IMR-90 (cell line): Measurements from ENCODE around the gene TMEM95. TPM values are rescaled to one million over a fixed set of nuclear protein-coding genes. Genes with fewer than 3 reads are reported as not detected.

Experiments
- ATAC-seq: fragments of 200-7000 bp; cut with Tn5 transposase; 2 replicates; pipeline ENCODE4 v1.9.1; 2020; ENCODE audit warnings: low read depth, mild to moderate bottlenecking, moderate library complexity
- BruUV-seq: library from RNA; stranded (reverse); fragments of 400-500 nt; replicated peaks from 2 replicates; lab custom pipeline; 2021; lab: Mats Ljungman, UMichigan
- CTCF ChIA-PET: fragments of 300-600 bp; formaldehyde crosslinking; extraction: SDS; loops from one replicate; lab custom pipeline; 2021; ENCODE audit warnings: antibody characterized with exemption; lab: Yijun Ruan, JAX
- POLR2A ChIA-PET: fragments of 300-600 bp; sonication (Branson Sonifier 250); formaldehyde crosslinking; loops from one replicate; lab custom pipeline; 2022; ENCODE audit warnings: antibody characterized with exemption; ENCODE audit not compliant: unreplicated experiment; lab: Charles Lee
- DNase-seq: peaks from one replicate; pipeline ENCODE4 v3.0.0; 2013
- H2AFZ ChIP-seq: replicated peaks from 2 replicates; pipeline ENCODE3; 2013; ENCODE audit warnings: low read length, mild to moderate bottlenecking; ENCODE audit not compliant: poor library complexity
- H2AK5ac ChIP-seq: 2 replicates; pipeline ENCODE4 v1.6.1; 2013; ENCODE audit warnings: low read depth, low read length, inconsistent platforms
- H2AK9ac ChIP-seq: replicated peaks from 2 replicates; pipeline ENCODE3; 2013; ENCODE audit warnings: mild to moderate bottlenecking, low read depth, low read length, moderate library complexity; ENCODE audit not compliant: poor library complexity
- H2BK120ac ChIP-seq: 2 replicates; pipeline ENCODE4 v1.6.1; 2013; ENCODE audit warnings: low read depth, low read length, inconsistent platforms
- H2BK15ac ChIP-seq: 3 replicates; pipeline ENCODE4 v1.6.1; 2013; ENCODE audit warnings: low read depth, low read length, inconsistent platforms
- H2BK20ac ChIP-seq: 2 replicates; pipeline ENCODE4 v1.6.1; 2013; ENCODE audit warnings: low read depth, mild to moderate bottlenecking, inconsistent platforms, low read length, moderate library complexity
- H2BK5ac ChIP-seq: 2 replicates; pipeline ENCODE4 v1.6.1; 2013; ENCODE audit warnings: mild to moderate bottlenecking, low read depth, low read length, inconsistent platforms; ENCODE audit not compliant: poor library complexity, severe bottlenecking
- H3K14ac ChIP-seq: replicated peaks from 2 replicates; pipeline ENCODE4 v1.6.1; 2013; ENCODE audit warnings: low read depth, low read length, inconsistent platforms
- H3K18ac ChIP-seq: 2 replicates; pipeline ENCODE4 v1.6.1; 2013; ENCODE audit warnings: low read depth, low read length, control low read depth
- H3K23ac ChIP-seq: 2 replicates; pipeline ENCODE4 v1.6.1; 2013; ENCODE audit warnings: low read depth, low read length, inconsistent platforms
- H3K27ac ChIP-seq: 2 replicates; pipeline ENCODE4 v1.5.1; 2013; ENCODE audit warnings: mild to moderate bottlenecking, control low read depth, low read length; ENCODE audit not compliant: insufficient read depth
- H3K27me3 ChIP-seq: 2 replicates; pipeline ENCODE4 v1.6.1; 2013; ENCODE audit warnings: low read length; ENCODE audit not compliant: control insufficient read depth, insufficient read depth
- H3K36me3 ChIP-seq: 2 replicates; pipeline ENCODE4 v1.6.1; 2013; ENCODE audit warnings: low read length, mixed read lengths; ENCODE audit not compliant: control insufficient read depth, insufficient read depth
- H3K4ac ChIP-seq: 2 replicates; pipeline ENCODE4 v1.6.1; 2013; ENCODE audit warnings: low read depth, low read length, inconsistent platforms
- H3K4me1 ChIP-seq: 2 replicates; pipeline ENCODE4 v1.6.1; 2013; ENCODE audit warnings: low read length, mixed read lengths; ENCODE audit not compliant: control insufficient read depth, insufficient read depth
- H3K4me2 ChIP-seq: 2 replicates; pipeline ENCODE4 v1.6.1; 2013; ENCODE audit warnings: low read depth, mild to moderate bottlenecking, control low read depth, low read length, moderate library complexity
- H3K4me3 ChIP-seq: 2 replicates; pipeline ENCODE4 v1.5.1; 2013; ENCODE audit warnings: low read depth, mild to moderate bottlenecking, control low read depth, low read length, moderate library complexity; ENCODE audit not compliant: insufficient read depth
- H3K56ac ChIP-seq: 2 replicates; pipeline ENCODE4 v1.6.1; 2013; ENCODE audit warnings: low read length, inconsistent platforms; ENCODE audit not compliant: insufficient read depth; ENCODE audit errors: extremely low read depth
- H3K79me1 ChIP-seq, 2 experiments: 2 replicates each; pipeline ENCODE4 v1.6.1; 2013; ENCODE audit warnings: low read length in 2 of 2, inconsistent platforms in 1 of 2, low read depth in 1 of 2
- H3K9ac ChIP-seq: 2 replicates; pipeline ENCODE4 v1.6.1; 2013; ENCODE audit warnings: low read depth, low read length, control low read depth
- H3K9me1 ChIP-seq: 2 replicates; pipeline ENCODE4 v1.6.1; 2013; ENCODE audit warnings: low read length, inconsistent platforms; ENCODE audit not compliant: insufficient read depth
- H3K9me3 ChIP-seq: 2 replicates; pipeline ENCODE4 v1.6.1; 2013; ENCODE audit warnings: low read length; ENCODE audit not compliant: control insufficient read depth, insufficient read depth
- H4K20me1 ChIP-seq: 2 replicates; pipeline ENCODE4 v1.6.1; 2013; ENCODE audit warnings: low read length, inconsistent platforms; ENCODE audit not compliant: insufficient read depth
- H4K5ac ChIP-seq: 2 replicates; pipeline ENCODE4 v1.6.1; 2013; ENCODE audit warnings: mild to moderate bottlenecking, low read depth, low read length, control low read depth
- H4K8ac ChIP-seq, 2 experiments: 2 replicates each; pipeline ENCODE4 v1.6.1; 2013; ENCODE audit warnings: low read depth in 2 of 2, low read length in 2 of 2, control low read depth in 1 of 2, inconsistent platforms in 1 of 2
- H4K91ac ChIP-seq: 2 replicates; pipeline ENCODE4 v1.6.1; 2013; ENCODE audit warnings: low read depth, low read length, inconsistent platforms; ENCODE audit not compliant: insufficient read depth
- CTCF ChIP-seq: conservative IDR thresholded peaks from 2 replicates; pipeline ENCODE4 v1.5.1; 2012; ENCODE audit warnings: mild to moderate bottlenecking, low read depth, low read length, improper control_type of control experiment
- MAZ ChIP-seq: IDR thresholded peaks from 2 replicates; pipeline ENCODE4 v1.6.1; 2012; ENCODE audit warnings: low read depth, mild to moderate bottlenecking, low read length, improper control_type of control experiment, moderate library complexity, borderline replicate concordance
- MXI1 ChIP-seq: IDR thresholded peaks from 2 replicates; pipeline ENCODE4 v1.6.1; 2012; ENCODE audit warnings: low read depth, mild to moderate bottlenecking, low read length, moderate library complexity, borderline replicate concordance
- NFE2L2 ChIP-seq: fragments of 150-350 bp; IDR thresholded peaks from 2 replicates; pipeline ENCODE4 v1.6.1; 2016; ENCODE audit warnings: low read depth, mild to moderate bottlenecking, low read length
- SMC3 ChIP-seq: fragments of 150-350 bp; IDR thresholded peaks from 2 replicates; pipeline ENCODE4 v1.6.1; 2016; ENCODE audit warnings: low read depth, mild to moderate bottlenecking, antibody characterized with exemption, low read length, moderate library complexity
- USF2 ChIP-seq: fragments of 150-350 bp; IDR thresholded peaks from 2 replicates; pipeline ENCODE4 v1.6.1; 2017; ENCODE audit warnings: mild to moderate bottlenecking, antibody characterized with exemption, low read length, low read depth
- WGBS, 2 experiments: methylation state at CpG; one replicate each; pipeline versions ENCODE4 v1.1.5 to v1.1.7; 2013; ENCODE audit warnings: missing lambda C conversion rate in 2 of 2; ENCODE audit not compliant: insufficient read length in 1 of 2; ENCODE audit errors: extremely low coverage in 2 of 2; 5-methylcytosine and 5-hydroxymethylcytosine counted together
- dilution Hi-C: fragments of 300-500 bp; cut with HindIII; formaldehyde crosslinking; loops from one replicate; pipeline ENCODE4 v1.14.3; 2018; ENCODE audit warnings: low sequenced_read_pairs; ENCODE audit not compliant: unreplicated experiment
- in situ Hi-C: fragments of 300-500 bp; cut with MboI; formaldehyde crosslinking; loops from 3 replicates; pipeline ENCODE4 v1.14.3; 2019; ENCODE audit warnings: low sequenced_read_pairs, inconsistent platforms, mixed read lengths
- intact Hi-C: fragments of 100-400 bp; cut with micrococcal nuclease; formaldehyde crosslinking; loops from 2 replicates; pipeline ENCODE4 v1.10.0; 2022
- polyA plus RNA-seq, 3 experiments: library from polyadenylated mRNA; depleted of rRNA; stranded (reverse); fragments of >200 nt; gene quantifications; 2 replicates each; pipeline ENCODE4 v1.2.3, GENCODE V29; 2012; ENCODE audit warnings: low replicate concordance in 1 of 3
- total RNA-seq: library from RNA; depleted of rRNA; stranded (reverse); fragments of >200 nt; gene quantifications from 2 replicates; pipeline ENCODE4 v1.2.3, GENCODE V29; 2012

TMEM95 gene
- total and polyA plus RNA-seq, 2 of the 4 experiments (the other 2 are of a cell fraction), result not detected

GRCh38 chr17:7392696-7393612, 38.0 kb downstream of the TMEM95 start:
- POLR2A ChIA-PET, result interaction anchor here (0.7 kb wide), 1 partner anchor 12 kb away, joined by 4 read pairs; no protein-coding TSS in a partner anchor
- ATAC-seq (no peak), DNase-seq (no peak)
- no peak overlapping the region for H4K5ac ChIP-seq
- peak overlapping the region; percentile 8; the same call in 1 of the 2 replicates for H3K4ac ChIP-seq
- H2BK120ac ChIP-seq, result no peak overlapping the region
- peak overlapping the region in 1 of 2 experiments; percentile 5; a peak in 2 of 4 replicates for H4K8ac ChIP-seq
- no peak overlapping the region for H2BK20ac ChIP-seq
- peak overlapping the region; percentile 87 for H3K9ac ChIP-seq
- no peak overlapping the region for H2BK15ac ChIP-seq
- no peak overlapping the region; the same call in 1 of the 2 replicates for H4K91ac ChIP-seq
- H2AK9ac ChIP-seq, result peak overlapping the region; percentile 86
- peak overlapping the region; percentile 37 for H2AK5ac ChIP-seq
- peaks cover 7% of the 10 kb centered on the region; the same call in 1 of the 2 replicates for H3K9me1 ChIP-seq
- in situ Hi-C loops (loop anchor here (5.0 kb wide), 1 partner anchor 36 kb away; the partner anchor contains the start of gene TMEM95), intact Hi-C loops (no loop called here), dilution Hi-C loops (no loop called here)
- no peaks in the 10 kb centered on the region for H3K9me3 ChIP-seq
- no peaks in the 10 kb centered on the region for H3K27me3 ChIP-seq
- peaks cover 41% of the 10 kb centered on the region for H3K36me3 ChIP-seq
- CTCF ChIA-PET, result no interaction called here
- peak overlapping the region; percentile 70 for H3K4me3 ChIP-seq
- BruUV-seq, result TSS peak; percentile 62
- H3K4me2 ChIP-seq, result peak overlapping the region; percentile 65
- H3K14ac ChIP-seq, result no peak overlapping the region
- H3K23ac ChIP-seq, result 0 out of 2 replicates have a peak overlapping the region, but pooled peaks have one; percentile 6
- peaks cover 14 to 32% of the 10 kb centered on the region in 2 experiments for H3K79me1 ChIP-seq
- peak overlapping the region; percentile 80 for H2AFZ ChIP-seq
- no peak overlapping the region for H3K18ac ChIP-seq
- H3K56ac ChIP-seq, result no peak overlapping the region
- peaks cover 8% of the 10 kb centered on the region for H3K4me1 ChIP-seq
- WGBS, 2 experiments, result 45% methylated on average over 14 of the region's 42 CpGs; no CpG with 5 or more reads in 1 of the 2 experiments
- no peak for TF ChIP-seq NFE2L2
- no peak for TF ChIP-seq USF2
- no peak for TF ChIP-seq MAZ
- no peak for TF ChIP-seq MXI1
- no peak for TF ChIP-seq SMC3
- TF ChIP-seq CTCF, result no peak
- H3K27ac ChIP-seq, result no peak overlapping the region; the same call in 1 of the 2 replicates
- H2BK5ac ChIP-seq, result no peak overlapping the region
- no peaks in the 10 kb centered on the region for H4K20me1 ChIP-seq
